CD4-positive, alpha-beta T cell (primary cell): Measurements from ENCODE around the gene HTR1D. TPM values are rescaled to one million over a fixed set of nuclear protein-coding genes. Genes with fewer than 3 reads are reported as not detected.
A peak's percentile ranks its signal among the peaks of the same experiment; 100 is the strongest.

Experiments
- ATAC-seq: fragments of 200-7000 bp; cut with Tn5 transposase; one replicate; pipeline ENCODE4 v1.10.0; 2022; ENCODE audit warnings: mild to moderate bottlenecking; ENCODE audit not compliant: poor library complexity
- CTCF ChIA-PET: fragments of 350-600 bp; sonication (Branson Sonifier 250); formaldehyde crosslinking; loops from one replicate; lab custom pipeline; 2021; ENCODE audit warnings: antibody characterized with exemption, inconsistent platforms; lab: Charles Lee
- POLR2A ChIA-PET: fragments of 350-600 bp; sonication (Branson Sonifier 250); formaldehyde crosslinking; loops from one replicate; lab custom pipeline; 2021; ENCODE audit warnings: antibody characterized with exemption, inconsistent platforms; lab: Charles Lee
- DNase-seq, 14 experiments: peaks; one replicate each; pipeline ENCODE4 v3.0.0-alpha.2; 2013 to 2020; ENCODE audit warnings: mixed read lengths in 2 of 14
- H3K27ac ChIP-seq, 2 donors: one replicate each; pipeline versions ENCODE4 v1.5.1 to v1.7.0; 2013; ENCODE audit warnings: low read length in 2 of 2, low read depth in 1 of 2, mild to moderate bottlenecking in 1 of 2
- H3K27me3 ChIP-seq, 2 experiments: 1 replicate in 1 of 2; 2 replicates in 1 of 2; pipeline versions ENCODE4 v1.6.1 to v1.7.0; 2013; ENCODE audit warnings: low read length in 2 of 2, control low read depth in 1 of 2, mild to moderate bottlenecking in 1 of 2, moderate library complexity in 1 of 2; ENCODE audit not compliant: insufficient read depth in 2 of 2, control insufficient read depth in 1 of 2
- H3K36me3 ChIP-seq: one replicate; pipeline ENCODE4 v1.6.1; 2013; ENCODE audit warnings: low read length, control low read depth; ENCODE audit not compliant: insufficient read depth
- H3K4me1 ChIP-seq: one replicate; pipeline ENCODE4 v1.6.1; 2013; ENCODE audit warnings: low read length, control low read depth; ENCODE audit not compliant: insufficient read depth
- H3K4me3 ChIP-seq: one replicate; pipeline ENCODE4 v1.5.1; 2013; ENCODE audit warnings: mild to moderate bottlenecking, low read length, moderate library complexity
- H3K9me3 ChIP-seq, 2 experiments: 1 replicate in 1 of 2; 2 replicates in 1 of 2; pipeline versions ENCODE4 v1.6.1 to v1.7.0; 2013; ENCODE audit warnings: low read length in 2 of 2, mild to moderate bottlenecking in 2 of 2, control low read depth in 1 of 2, moderate library complexity in 1 of 2; ENCODE audit not compliant: control insufficient read depth in 1 of 2, insufficient read depth in 1 of 2
- H3K27ac Mint-ChIP-seq: one replicate; pipeline ENCODE4 v1.8.0; 2020; ENCODE audit warnings: mixed read lengths
- H3K27me3 Mint-ChIP-seq: one replicate; pipeline ENCODE4 v1.8.0; 2021; ENCODE audit warnings: mixed read lengths
- H3K36me3 Mint-ChIP-seq: one replicate; pipeline ENCODE4 v1.8.0; 2021; ENCODE audit warnings: low read depth, mixed read lengths
- H3K4me1 Mint-ChIP-seq: one replicate; pipeline ENCODE4 v1.8.0; 2021; ENCODE audit warnings: low read depth, mixed read lengths
- H3K4me3 Mint-ChIP-seq: one replicate; pipeline ENCODE4 v1.8.0; 2020; ENCODE audit warnings: mild to moderate bottlenecking, mixed read lengths
- H3K9me3 Mint-ChIP-seq: one replicate; pipeline ENCODE4 v1.8.0; 2020; ENCODE audit warnings: mixed read lengths
- CTCF ChIP-seq: fragments of 200-600 bp; IDR thresholded peaks from one replicate; pipeline ENCODE4 v1.8.0; 2022; ENCODE audit warnings: antibody characterized with exemption, mild to moderate bottlenecking
- intact Hi-C, 2 experiments: fragments of 100-400 bp; cut with DNase I in 1 of 2; cut with micrococcal nuclease in 1 of 2; formaldehyde crosslinking; loops; one replicate each; pipeline versions ENCODE4 v1.15.1 to v1.9.0; 2023 to 2025; cut with DNase I, micrococcal nuclease
- total RNA-seq, 174 experiments: library from RNA in 2 of 174; stranded (reverse) in 2 of 174; gene quantifications; one replicate each; pipeline ENCODE4 v1.2.3 and lab custom pipeline; 2021 to 2026

HTR1D gene
- total RNA-seq, 2 experiments from 2014 or later = not detected

- no peaks in the 10 kb centered on the region for H3K36me3 Mint-ChIP-seq
These were observed 50.4 kb downstream of the HTR1D start for GRCh38 chr1:23166854-23167253.

GRCh38 chr1:23163395-23163794 lies 53.9 kb downstream of the HTR1D start:
- Histone ChIP-seq H3K9me3 (no peaks in the 10 kb centered on the region), H3K27me3 (no peaks in the 10 kb centered on the region), H3K27ac (no peak overlapping the region), H3K4me3 (no peak overlapping the region), H3K4me1 (peaks cover 12% of the 10 kb centered on the region), H3K36me3 (no peaks in the 10 kb centered on the region)
- Mint-ChIP-seq H3K9me3 (no peaks in the 10 kb centered on the region), H3K4me1 (peaks cover 46% of the 10 kb centered on the region), H3K4me3 (no peak overlapping the region), H3K36me3 (no peaks in the 10 kb centered on the region), H3K27ac (no peak overlapping the region), H3K27me3 (no peaks in the 10 kb centered on the region)
- CTCF ChIA-PET = interaction anchor here (1.4 to 2.4 kb wide), 2 partner anchors 21 to 65 kb away, joined by 3 to 10 read pairs; no protein-coding TSS in a partner anchor
- POLR2A ChIA-PET = no interaction called here
- TF ChIP-seq CTCF = no peak
- intact Hi-C loops = loop anchor here in 1 of 2 experiments (10.0 kb wide), 1 partner anchor 201 kb away; the partner anchor contains the start of gene ZNF436
- no peak for DNase-seq
- no peak for ATAC-seq

More at GRCh38 chr1:23166854-23167253, 50.4 kb downstream of the HTR1D start:
- no peak for DNase-seq
- no peaks in the 10 kb centered on the region for H3K36me3 ChIP-seq
- POLR2A ChIA-PET = interaction anchor here (2.1 to 2.3 kb wide), 3 partner anchors 48 to 64 kb away, joined by 6 to 12 read pairs (median 10); no protein-coding TSS in a partner anchor
- no peak for ATAC-seq
- Mint-ChIP-seq H3K9me3 (no peaks in the 10 kb centered on the region), H3K27ac (peak overlapping the region; percentile 53), H3K27me3 (no peaks in the 10 kb centered on the region), H3K4me1 (peaks cover 53% of the 10 kb centered on the region), H3K4me3 (peak overlapping the region; percentile 91)
- peak overlapping the region; percentile 87 for H3K4me3 ChIP-seq
- no peaks in the 10 kb centered on the region for H3K27me3 ChIP-seq
- intact Hi-C loops = loop anchor here (5.0 to 10.0 kb wide), 2 partner anchors 50 to 198 kb away; partner anchors contain the start of gene ZNF436 (in 1 of the 2)
- H3K4me1 ChIP-seq = peaks cover 25% of the 10 kb centered on the region
- H3K9me3 ChIP-seq = peaks cover 0 to 4% of the 10 kb centered on the region in 2 experiments
- no peak overlapping the region for H3K27ac ChIP-seq
- CTCF ChIA-PET = interaction anchor here (0.9 to 3.9 kb wide), 4 partner anchors 17 to 67 kb away, joined by 3 to 23 read pairs (median 11); no protein-coding TSS in a partner anchor
- TF ChIP-seq CTCF = no peak

- H3K4me1 Mint-ChIP-seq = peaks cover 31% of the 10 kb centered on the region
- no peaks in the 10 kb centered on the region for H3K9me3 ChIP-seq
- CTCF ChIA-PET = interaction anchor here (2.6 kb wide), 2 partner anchors 24 to 61 kb away, joined by 11 to 12 read pairs; no protein-coding TSS in a partner anchor
- H3K27me3 Mint-ChIP-seq = no peaks in the 10 kb centered on the region
- no peak overlapping the region for H3K27ac Mint-ChIP-seq
- no peak for TF ChIP-seq CTCF
- peaks cover 2% of the 10 kb centered on the region for H3K4me1 ChIP-seq
- no peak overlapping the region for H3K4me3 ChIP-seq
- POLR2A ChIA-PET = no interaction called here
- DNase-seq = no peak
- H3K9me3 Mint-ChIP-seq = no peaks in the 10 kb centered on the region
- no peaks in the 10 kb centered on the region for H3K27me3 ChIP-seq
- no peaks in the 10 kb centered on the region for H3K36me3 ChIP-seq
- no peak for ATAC-seq
- H3K36me3 Mint-ChIP-seq = no peaks in the 10 kb centered on the region
- intact Hi-C loops = loop anchor here in 1 of 2 experiments (10.0 kb wide), 1 partner anchor 205 kb away; the partner anchor contains the start of gene ZNF436
- H3K27ac ChIP-seq = no peak overlapping the region
- H3K4me3 Mint-ChIP-seq = no peak overlapping the region
These were observed 57.1 kb downstream of the HTR1D start for GRCh38 chr1:23159963-23160877.
